ENCODE results near the gene CEACAM20. TPM values are rescaled to one million over a fixed set of nuclear protein-coding genes. Genes with fewer than 3 reads are reported as not detected.

The CEACAM20 gene
- total and polyA plus RNA-seq, 8 donors: 0.55 TPM; not detected in 7

- Histone ChIP-seq H3K27ac (no peak overlapping the region), H3K4me1 (peaks cover 0 to 3% (median 2%) of the 10 kb centered on the region in 4 donors), H3K4me3 (no peak overlapping the region), H3K36me3 (no peaks in the 10 kb centered on the region), H3K9me3 (no peaks in the 10 kb centered on the region), H3K27me3 (peaks cover 0 to 15% (median 0%) of the 10 kb centered on the region in 3 donors)
- intact Hi-C loops (cut with DNase I; ENCODE audit: low total_unique reads): loop anchor here (5.0 kb wide), 1 partner anchor 83 kb away; no protein-coding TSS in a partner anchor
- no peak for TF ChIP-seq EP300 (IDR thresholded peaks at IDR 0.05)
- no peak for TF ChIP-seq CTCF (IDR thresholded peaks at IDR 0.05)
- no peak for TF ChIP-seq POLR2AphosphoS5 (IDR thresholded peaks at IDR 0.05)
- TF ChIP-seq POLR2A (IDR thresholded peaks at IDR 0.05): no peak
- 77 to 84% (median 80%) methylated on average over 8 of the region's 8 CpGs for WGBS, 5 donors
- no peak for DNase-seq
Observed at GRCh38 chr19:44574186-44574950, 44.9 kb upstream of the CEACAM20 start.

- H3K4me1 ChIP-seq: peaks cover 0 to 3% (median 2%) of the 10 kb centered on the region in 4 donors
- H3K36me3 ChIP-seq: no peaks in the 10 kb centered on the region
- TF ChIP-seq CTCF (IDR thresholded peaks at IDR 0.05): no peak
- TF ChIP-seq POLR2AphosphoS5 (IDR thresholded peaks at IDR 0.05): no peak
- no peak for TF ChIP-seq POLR2A (IDR thresholded peaks at IDR 0.05)
- TF ChIP-seq EP300 (IDR thresholded peaks at IDR 0.05): no peak
- no peak overlapping the region for H3K27ac ChIP-seq
- intact Hi-C loops (cut with DNase I; ENCODE audit: low total_unique reads): loop anchor here (5.0 kb wide), 1 partner anchor 84 kb away; no protein-coding TSS in a partner anchor
- DNase-seq: no peak
- WGBS, 5 donors: 59 to 74% (median 66%) methylated on average over 4 of the region's 4 CpGs
- H3K27me3 ChIP-seq: peaks cover 0 to 16% (median 1%) of the 10 kb centered on the region in 3 donors
- no peaks in the 10 kb centered on the region for H3K9me3 ChIP-seq
- no peak overlapping the region for H3K4me3 ChIP-seq
Observed at GRCh38 chr19:44573627-44574026, 44.2 kb upstream of the CEACAM20 start.

- DNase-seq: no peak
- no peaks in the 10 kb centered on the region for H3K36me3 ChIP-seq
- peaks cover 0 to 20% (median 6%) of the 10 kb centered on the region in 3 donors for H3K27me3 ChIP-seq
- WGBS, 5 donors: 87 to 93% (median 91%) methylated on average over 4 of the region's 4 CpGs
- no peak overlapping the region for H3K4me3 ChIP-seq
- H3K9me3 ChIP-seq: no peaks in the 10 kb centered on the region
- intact Hi-C loops (cut with DNase I; ENCODE audit: low total_unique reads): loop anchor here (5.0 kb wide), 1 partner anchor 84 kb away; no protein-coding TSS in a partner anchor
- TF ChIP-seq EP300 (IDR thresholded peaks at IDR 0.05) (no peak), POLR2A (IDR thresholded peaks at IDR 0.05) (no peak), CTCF (IDR thresholded peaks at IDR 0.05) (no peak), POLR2AphosphoS5 (IDR thresholded peaks at IDR 0.05) (no peak)
- H3K4me1 ChIP-seq: peaks cover 0 to 3% (median 2%) of the 10 kb centered on the region in 4 donors
- H3K27ac ChIP-seq: no peak overlapping the region
Observed at GRCh38 chr19:44573183-44573582, 43.7 kb upstream of the CEACAM20 start.

GRCh38 chr19:44572581-44572900 lies 43.1 kb upstream of the CEACAM20 start:
- H3K4me1 ChIP-seq: peaks cover 0 to 3% (median 2%) of the 10 kb centered on the region in 4 donors
- intact Hi-C loops (cut with DNase I; ENCODE audit: low total_unique reads): loop anchor here (5.0 kb wide), 1 partner anchor 85 kb away; no protein-coding TSS in a partner anchor
- 46 to 59% (median 56%) methylated on average over 4 of the region's 4 CpGs for WGBS, 5 donors

More at GRCh38 chr19:44572581-44572900, 43.1 kb upstream of the CEACAM20 start:
- H3K9me3 ChIP-seq: no peaks in the 10 kb centered on the region
- no peak overlapping the region for H3K27ac ChIP-seq
- H3K36me3 ChIP-seq: no peaks in the 10 kb centered on the region
- DNase-seq: no peak
- TF ChIP-seq EP300 (IDR thresholded peaks at IDR 0.05): no peak
- no peak for TF ChIP-seq POLR2AphosphoS5 (IDR thresholded peaks at IDR 0.05)
- TF ChIP-seq CTCF (IDR thresholded peaks at IDR 0.05): no peak
- TF ChIP-seq POLR2A (IDR thresholded peaks at IDR 0.05): no peak
- H3K27me3 ChIP-seq: peaks cover 0 to 20% (median 7%) of the 10 kb centered on the region in 3 donors
- H3K4me3 ChIP-seq: no peak overlapping the region

All from stomach (tissue), 9 donors.